ENCODE data around the gene ANKHD1.

DNA sequence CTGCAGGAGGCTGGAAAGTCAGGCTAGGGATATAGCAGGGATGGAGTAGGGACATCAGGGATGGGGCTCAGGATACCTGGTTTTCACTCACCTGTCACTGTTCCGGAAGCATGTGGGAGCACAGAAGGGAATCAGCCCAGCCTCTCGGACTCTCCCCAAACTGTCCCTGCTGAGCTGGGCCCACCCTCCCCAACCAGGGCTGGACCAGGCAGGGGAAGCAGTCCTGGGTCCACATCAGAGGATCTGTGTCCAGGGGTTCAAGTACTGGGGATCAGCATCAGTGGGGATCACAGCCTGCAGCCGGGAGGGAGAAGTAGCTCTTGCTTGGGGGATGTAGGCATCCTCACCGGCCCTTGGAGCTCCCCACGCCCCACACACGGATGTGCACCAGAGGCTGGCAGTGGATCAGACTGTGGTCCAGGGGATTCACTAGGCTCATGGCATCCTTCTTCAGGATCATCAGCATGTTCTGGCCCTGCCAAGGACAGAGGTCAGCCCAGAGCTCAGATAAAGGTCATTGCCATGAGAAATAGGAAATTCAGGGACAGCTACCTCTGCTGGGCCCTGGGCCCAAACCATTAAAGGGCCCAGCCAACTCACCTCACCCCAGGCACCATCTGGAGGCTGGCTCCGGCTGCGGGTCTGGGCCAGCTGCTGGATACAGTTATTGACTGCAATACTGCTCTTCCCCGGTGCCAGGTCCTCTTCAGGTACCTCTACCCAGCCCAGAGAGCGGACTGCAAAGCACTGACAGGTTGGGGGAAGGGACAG lies 160.3 kb downstream of the ANKHD1 start:
- TF ChIP-seq, protein P1, sequence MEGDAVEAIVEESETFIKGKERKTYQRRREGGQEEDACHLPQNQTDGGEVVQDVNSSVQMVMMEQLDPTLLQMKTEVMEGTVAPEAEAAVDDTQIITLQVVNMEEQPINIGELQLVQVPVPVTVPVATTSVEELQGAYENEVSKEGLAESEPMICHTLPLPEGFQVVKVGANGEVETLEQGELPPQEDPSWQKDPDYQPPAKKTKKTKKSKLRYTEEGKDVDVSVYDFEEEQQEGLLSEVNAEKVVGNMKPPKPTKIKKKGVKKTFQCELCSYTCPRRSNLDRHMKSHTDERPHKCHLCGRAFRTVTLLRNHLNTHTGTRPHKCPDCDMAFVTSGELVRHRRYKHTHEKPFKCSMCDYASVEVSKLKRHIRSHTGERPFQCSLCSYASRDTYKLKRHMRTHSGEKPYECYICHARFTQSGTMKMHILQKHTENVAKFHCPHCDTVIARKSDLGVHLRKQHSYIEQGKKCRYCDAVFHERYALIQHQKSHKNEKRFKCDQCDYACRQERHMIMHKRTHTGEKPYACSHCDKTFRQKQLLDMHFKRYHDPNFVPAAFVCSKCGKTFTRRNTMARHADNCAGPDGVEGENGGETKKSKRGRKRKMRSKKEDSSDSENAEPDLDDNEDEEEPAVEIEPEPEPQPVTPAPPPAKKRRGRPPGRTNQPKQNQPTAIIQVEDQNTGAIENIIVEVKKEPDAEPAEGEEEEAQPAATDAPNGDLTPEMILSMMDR (IDR thresholded peaks at IDR 0.05; ENCODE audit: low read depth, low read length): no peak
- TF ChIP-seq EZH2phosphoT487 (IDR thresholded peaks at IDR 0.05; ENCODE audit: low read depth): no peak
